HG02610 (cell line): Measurements from ENCODE around the gene ZBTB7A.

Source experiments
- ATAC-seq: cut with Tn5 transposase; IDR thresholded peaks from one replicate; pipeline ENCODE4 v1.9.1; 2021; ENCODE audit warnings: mild to moderate bottlenecking, moderate library complexity; ENCODE audit not compliant: unreplicated experiment

Gene ZBTB7A

GRCh38 chr19:4038661-4039423 is 27.9 kb downstream of the ZBTB7A start:
- no peak for ATAC-seq

- ATAC-seq: no peak
Measured at GRCh38 chr19:4038057-4038456, 28.6 kb downstream of the ZBTB7A start.

GRCh38 chr19:4037301-4037949 is 29.3 kb downstream of the ZBTB7A start:
- no peak for ATAC-seq

GRCh38 chr19:4036576-4037300 is 30.0 kb downstream of the ZBTB7A start:
- no peak for ATAC-seq

GRCh38 chr19:4035582-4035981 is 31.1 kb downstream of the ZBTB7A start:
- ATAC-seq: no peak

- no peak for ATAC-seq
Measured at GRCh38 chr19:4035018-4035566, 31.6 kb downstream of the ZBTB7A start.

- ATAC-seq: no peak
Measured at GRCh38 chr19:4034048-4035017, 32.4 kb downstream of the ZBTB7A start.

- no peak for ATAC-seq
Measured at GRCh38 chr19:4033028-4033956, 33.4 kb downstream of the ZBTB7A start.

GRCh38 chr19:4032436-4032835 is 34.3 kb downstream of the ZBTB7A start:
- ATAC-seq: no peak

GRCh38 chr19:4031420-4031819 is 35.3 kb downstream of the ZBTB7A start:
- ATAC-seq: no peak

- ATAC-seq: no peak
Measured at GRCh38 chr19:4030981-4031380, 35.7 kb downstream of the ZBTB7A start.

GRCh38 chr19:4030552-4030951 is 36.1 kb downstream of the ZBTB7A start:
- no peak for ATAC-seq

GRCh38 chr19:4029247-4029614 is 37.5 kb downstream of the ZBTB7A start:
- no peak for ATAC-seq

GRCh38 chr19:4028334-4029246 is 38.1 kb downstream of the ZBTB7A start:
- ATAC-seq: no peak

GRCh38 chr19:4027146-4027545 is 39.6 kb downstream of the ZBTB7A start:
- no peak for ATAC-seq

- ATAC-seq: no peak
Measured at GRCh38 chr19:4025317-4025716, 41.4 kb downstream of the ZBTB7A start.

- ATAC-seq: no peak
Measured at GRCh38 chr19:4023600-4024398, 42.9 kb downstream of the ZBTB7A start.

GRCh38 chr19:4019578-4019977 is 47.1 kb downstream of the ZBTB7A start:
- no peak for ATAC-seq
